Measurements from ENCODE around the gene HSPBAP1.

DNA sequence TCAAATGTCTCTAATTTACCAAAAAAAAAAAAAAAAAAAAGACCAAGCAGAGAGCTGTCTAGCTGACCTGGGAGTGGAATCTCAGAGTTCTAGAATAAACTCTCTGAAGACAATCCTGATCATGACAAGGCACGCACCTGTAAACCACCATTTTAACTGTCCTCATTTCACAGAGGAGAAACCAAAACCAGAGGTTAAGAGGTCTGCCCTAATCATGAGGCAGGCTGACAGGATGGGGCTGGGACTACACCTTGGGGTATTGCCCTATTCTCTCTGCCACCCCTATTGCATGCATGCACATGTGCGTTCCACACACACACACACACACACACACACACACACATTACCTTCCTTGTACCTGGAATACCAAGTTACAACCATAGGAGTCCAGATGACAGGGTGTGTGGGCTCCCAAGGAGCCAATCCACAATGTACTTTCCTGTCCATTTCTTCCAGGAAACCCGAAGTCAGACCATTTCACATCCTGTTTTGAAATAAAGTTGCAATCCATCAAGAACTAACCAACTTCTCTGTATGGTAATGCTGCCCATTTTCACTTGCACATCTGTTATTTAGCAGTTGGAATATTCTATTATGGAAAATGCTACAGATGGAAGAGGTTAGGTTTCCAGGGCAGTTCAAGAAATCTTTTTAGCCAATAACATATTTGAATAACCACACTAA lies 34.6 kb downstream of the HSPBAP1 start:
- TF ChIP-seq, protein P1, sequence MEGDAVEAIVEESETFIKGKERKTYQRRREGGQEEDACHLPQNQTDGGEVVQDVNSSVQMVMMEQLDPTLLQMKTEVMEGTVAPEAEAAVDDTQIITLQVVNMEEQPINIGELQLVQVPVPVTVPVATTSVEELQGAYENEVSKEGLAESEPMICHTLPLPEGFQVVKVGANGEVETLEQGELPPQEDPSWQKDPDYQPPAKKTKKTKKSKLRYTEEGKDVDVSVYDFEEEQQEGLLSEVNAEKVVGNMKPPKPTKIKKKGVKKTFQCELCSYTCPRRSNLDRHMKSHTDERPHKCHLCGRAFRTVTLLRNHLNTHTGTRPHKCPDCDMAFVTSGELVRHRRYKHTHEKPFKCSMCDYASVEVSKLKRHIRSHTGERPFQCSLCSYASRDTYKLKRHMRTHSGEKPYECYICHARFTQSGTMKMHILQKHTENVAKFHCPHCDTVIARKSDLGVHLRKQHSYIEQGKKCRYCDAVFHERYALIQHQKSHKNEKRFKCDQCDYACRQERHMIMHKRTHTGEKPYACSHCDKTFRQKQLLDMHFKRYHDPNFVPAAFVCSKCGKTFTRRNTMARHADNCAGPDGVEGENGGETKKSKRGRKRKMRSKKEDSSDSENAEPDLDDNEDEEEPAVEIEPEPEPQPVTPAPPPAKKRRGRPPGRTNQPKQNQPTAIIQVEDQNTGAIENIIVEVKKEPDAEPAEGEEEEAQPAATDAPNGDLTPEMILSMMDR (IDR thresholded peaks at IDR 0.05), result no peak
- TF ChIP-seq POLR2A (IDR thresholded peaks at IDR 0.05), result no peak

All from ovary (tissue), 3 donors.